ENCODE measurements around the gene SENP8.

SENP8 gene

GRCh38 chr15:72167445-72167844, 49.2 kb downstream of the SENP8 start:
- in situ Hi-C loops (cut with HindIII; ENCODE audit: low pct_ligation_motif_present, low sequenced_read_pairs), result no loop called here
- DNase-seq, result no peak
- Histone ChIP-seq H3K27ac (no peak overlapping the region), H3K36me3 (replicated peaks) (no peaks in the 10 kb centered on the region), H3K27me3 (replicated peaks) (no peaks in the 10 kb centered on the region), H3K4me3 (ENCODE audit: low read depth, low read length) (no peak overlapping the region)
- TF ChIP-seq CTCF (IDR thresholded peaks at IDR 0.05; ENCODE audit: low read depth, low read length, missing control alignments), result no peak

- in situ Hi-C loops (cut with HindIII; ENCODE audit: low pct_ligation_motif_present, low sequenced_read_pairs), result no loop called here
- Histone ChIP-seq H3K4me3 (ENCODE audit: low read depth, low read length) (no peak overlapping the region), H3K27me3 (replicated peaks) (no peaks in the 10 kb centered on the region), H3K36me3 (replicated peaks) (no peaks in the 10 kb centered on the region), H3K27ac (no peak overlapping the region)
- DNase-seq, result peak; percentile 60
- no peak for TF ChIP-seq CTCF (IDR thresholded peaks at IDR 0.05; ENCODE audit: low read depth, low read length, missing control alignments)
Observed at GRCh38 chr15:72168131-72168807, 50.1 kb downstream of the SENP8 start.

GRCh38 chr15:72168808-72169190, 50.6 kb downstream of the SENP8 start:
- Histone ChIP-seq H3K36me3 (replicated peaks) (no peaks in the 10 kb centered on the region), H3K4me3 (ENCODE audit: low read depth, low read length) (no peak overlapping the region), H3K27me3 (replicated peaks) (no peaks in the 10 kb centered on the region), H3K27ac (no peak overlapping the region)
- no peak for DNase-seq
- in situ Hi-C loops (cut with HindIII; ENCODE audit: low pct_ligation_motif_present, low sequenced_read_pairs), result no loop called here
- TF ChIP-seq CTCF (IDR thresholded peaks at IDR 0.05; ENCODE audit: low read depth, low read length, missing control alignments), result no peak

GRCh38 chr15:72169236-72169920, 51.2 kb downstream of the SENP8 start:
- in situ Hi-C loops (cut with HindIII; ENCODE audit: low pct_ligation_motif_present, low sequenced_read_pairs), result no loop called here
- peaks cover 4% of the 10 kb centered on the region for H3K27me3 ChIP-seq (replicated peaks)
- no peak for DNase-seq
- TF ChIP-seq CTCF (IDR thresholded peaks at IDR 0.05; ENCODE audit: low read depth, low read length, missing control alignments), result no peak
- no peaks in the 10 kb centered on the region for H3K36me3 ChIP-seq (replicated peaks)
- H3K4me3 ChIP-seq (ENCODE audit: low read depth, low read length), result no peak overlapping the region
- no peak overlapping the region for H3K27ac ChIP-seq

GRCh38 chr15:72169921-72170611, 51.9 kb downstream of the SENP8 start:
- Histone ChIP-seq H3K4me3 (ENCODE audit: low read depth, low read length) (no peak overlapping the region), H3K36me3 (replicated peaks) (no peaks in the 10 kb centered on the region), H3K27me3 (replicated peaks) (peaks cover 4% of the 10 kb centered on the region), H3K27ac (no peak overlapping the region)
- in situ Hi-C loops (cut with HindIII; ENCODE audit: low pct_ligation_motif_present, low sequenced_read_pairs), result no loop called here
- no peak for DNase-seq
- no peak for TF ChIP-seq CTCF (IDR thresholded peaks at IDR 0.05; ENCODE audit: low read depth, low read length, missing control alignments)

Measured in brain microvascular endothelial cell (primary cell).